HG02763 (cell line): ENCODE results near the gene PRPF19.

ENCODE experiments used
- ATAC-seq: cut with Tn5 transposase; IDR thresholded peaks from one replicate; pipeline ENCODE4 v1.9.1; 2021; ENCODE audit warnings: mild to moderate bottlenecking, moderate library complexity; ENCODE audit not compliant: unreplicated experiment

The PRPF19 gene

DNA sequence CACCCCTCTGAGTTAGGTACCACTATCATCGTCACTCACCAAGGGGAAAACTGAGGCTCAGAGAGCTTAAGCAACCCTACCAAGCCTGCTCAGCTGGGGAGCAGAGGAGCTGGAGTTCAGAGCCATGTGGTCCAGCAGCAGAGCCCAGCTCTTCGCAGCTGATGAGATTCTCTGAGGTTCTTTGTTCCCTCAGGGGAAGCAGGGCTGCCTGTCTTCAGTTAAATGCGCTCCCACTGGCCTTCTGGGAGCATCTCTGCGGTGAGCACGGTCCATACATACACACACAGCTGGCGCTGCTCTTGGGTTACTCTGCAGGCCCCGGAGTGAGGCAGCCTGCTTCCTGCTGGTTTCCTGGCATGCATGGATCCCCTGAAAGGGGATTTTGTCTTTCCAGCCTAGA lies 45.4 kb downstream of the PRPF19 start:
- no peak for ATAC-seq

GRCh38 chr11:60859616-60860250 lies 46.7 kb downstream of the PRPF19 start:
- no peak for ATAC-seq

- no peak for ATAC-seq
Observed at GRCh38 chr11:60858731-60859464, 47.5 kb downstream of the PRPF19 start.

- ATAC-seq: no peak
Observed at GRCh38 chr11:60858236-60858635, 48.1 kb downstream of the PRPF19 start.

DNA sequence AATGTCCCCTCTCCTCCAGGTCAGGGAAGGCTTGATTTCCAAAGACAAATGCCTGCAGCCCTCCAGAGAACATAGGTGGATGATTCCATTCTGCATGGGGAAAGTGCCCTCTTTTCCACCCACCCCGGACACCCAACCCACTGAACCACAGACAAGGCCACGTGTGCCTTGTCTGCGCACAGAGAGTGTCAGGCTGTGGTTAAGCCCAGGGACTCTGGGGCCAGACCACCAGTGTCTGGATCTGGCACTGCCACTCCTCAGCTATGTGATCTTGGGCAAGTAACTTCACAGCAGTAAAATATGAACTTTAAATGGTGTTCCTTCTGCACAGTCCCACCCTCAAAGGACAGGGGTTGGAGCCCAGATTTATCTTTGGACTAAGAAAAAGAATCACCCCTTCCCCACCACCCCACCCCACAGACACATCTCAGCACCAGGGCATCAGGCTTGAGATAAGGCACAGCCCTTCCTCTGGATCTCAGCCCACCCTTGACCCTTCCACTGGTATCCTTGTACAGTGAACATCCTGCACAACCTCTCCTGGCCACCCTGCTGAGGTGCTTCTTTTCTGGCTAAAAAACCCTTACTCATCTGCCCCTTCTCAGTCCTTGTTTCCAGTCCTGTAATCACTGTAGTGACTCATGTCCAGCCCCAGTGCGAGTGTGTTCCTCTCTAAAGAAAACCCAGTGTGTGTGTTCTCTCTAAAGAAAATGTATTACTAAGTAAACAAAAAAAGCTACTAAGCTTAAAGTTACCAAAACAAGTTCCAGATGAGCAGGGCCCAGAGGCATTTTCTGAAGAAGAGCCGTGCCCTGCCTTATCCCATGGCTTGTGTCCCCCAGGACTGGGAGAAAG lies 48.8 kb downstream of the PRPF19 start:
- no peak for ATAC-seq

GRCh38 chr11:60855726-60856633 lies 50.4 kb downstream of the PRPF19 start, which contains the start of gene PTGDR2:
Gene PTGDR2, minus strand, starts transcription at chr11:60855950. Its CDS starts 2,228 bp downstream, at chr11:60853722.
- ATAC-seq: no peak

- ATAC-seq: no peak
Observed at GRCh38 chr11:60854847-60855725, 51.3 kb downstream of the PRPF19 start.

- ATAC-seq: no peak
Observed at GRCh38 chr11:60854140-60854846, 52.1 kb downstream of the PRPF19 start.

- no peak for ATAC-seq
Observed at GRCh38 chr11:60852982-60853950, 53.1 kb downstream of the PRPF19 start.

DNA sequence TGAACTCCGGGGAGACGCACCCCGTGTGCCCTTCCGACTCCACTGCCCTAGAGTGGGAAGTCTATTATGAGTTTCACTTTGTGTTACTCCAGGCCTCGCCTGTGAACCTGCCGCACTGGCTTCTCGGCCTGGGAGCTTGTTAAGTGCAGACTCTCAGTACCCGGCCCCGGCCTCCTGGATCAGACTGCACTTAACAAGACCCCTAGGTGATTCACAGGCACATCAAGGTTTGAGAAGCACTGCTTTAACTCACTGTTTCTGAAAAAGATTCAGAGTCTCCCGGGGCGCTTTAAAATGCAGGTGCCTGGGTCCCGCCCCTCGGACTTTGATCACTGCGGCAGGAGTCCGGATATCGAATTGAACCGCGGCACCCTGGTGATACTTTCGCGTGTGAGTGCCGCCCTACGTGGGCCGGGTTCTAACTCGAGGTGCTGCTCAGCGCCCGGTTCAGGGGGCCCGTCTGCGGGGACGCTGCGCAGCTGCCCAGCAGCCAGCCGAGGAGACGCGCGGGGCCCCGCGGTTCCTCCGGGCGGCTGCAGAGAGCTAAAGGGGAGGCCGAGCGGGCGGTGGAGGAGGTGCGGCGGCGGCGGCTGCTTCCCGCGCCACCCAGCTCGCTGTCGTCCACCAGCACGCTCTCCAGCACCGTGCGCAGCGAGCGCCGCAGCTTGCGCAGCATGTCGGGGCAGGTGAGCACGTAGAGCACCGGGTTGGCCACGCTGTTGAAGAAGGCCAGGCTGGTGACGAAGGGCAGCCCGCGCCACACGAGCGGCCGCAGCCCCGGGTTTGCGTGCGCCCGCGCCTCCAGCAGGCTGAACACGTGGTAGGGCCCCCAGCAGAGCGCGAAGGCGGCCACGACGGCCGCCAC lies 54.0 kb downstream of the PRPF19 start:
- ATAC-seq: no peak

DNA sequence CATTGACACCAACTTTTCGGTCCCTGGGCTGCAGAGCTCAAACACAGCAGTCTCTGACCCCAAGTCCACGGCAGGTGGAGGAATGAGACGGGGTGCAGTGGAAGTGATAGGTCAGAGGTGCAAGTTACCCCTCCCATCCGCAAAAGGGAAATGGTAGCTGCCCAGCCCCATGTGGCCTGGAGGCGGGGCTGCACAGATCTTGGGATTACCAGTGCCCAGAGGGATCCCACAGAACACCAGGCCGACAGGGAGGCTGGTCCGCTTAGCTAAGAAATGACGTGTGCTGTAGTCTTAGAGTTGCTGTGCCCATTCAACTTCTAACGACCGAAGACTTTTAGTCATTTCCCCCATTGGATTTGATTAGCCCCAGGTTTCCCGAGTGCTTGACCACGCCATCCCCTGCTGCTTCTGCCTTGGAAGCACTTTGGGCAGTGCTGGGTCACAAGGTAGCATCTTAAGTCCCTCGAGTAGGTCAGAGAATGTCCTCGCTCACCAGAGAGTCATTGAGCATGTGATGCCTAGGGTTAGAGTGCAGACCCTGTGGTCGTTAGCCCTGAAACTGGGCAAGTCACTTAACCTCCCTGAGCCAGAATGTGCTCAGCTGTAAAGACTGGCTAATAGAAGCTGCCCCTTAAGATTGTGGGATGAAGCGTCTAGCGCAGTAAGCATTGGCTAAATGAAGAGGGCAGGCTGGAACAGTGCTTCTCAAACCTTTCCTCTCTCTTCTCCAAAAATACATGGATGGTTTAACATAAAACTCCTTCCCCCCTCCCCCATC lies 54.9 kb downstream of the PRPF19 start:
- ATAC-seq: no peak

GRCh38 chr11:60849641-60850520 lies 56.5 kb downstream of the PRPF19 start:
- ATAC-seq: no peak

DNA sequence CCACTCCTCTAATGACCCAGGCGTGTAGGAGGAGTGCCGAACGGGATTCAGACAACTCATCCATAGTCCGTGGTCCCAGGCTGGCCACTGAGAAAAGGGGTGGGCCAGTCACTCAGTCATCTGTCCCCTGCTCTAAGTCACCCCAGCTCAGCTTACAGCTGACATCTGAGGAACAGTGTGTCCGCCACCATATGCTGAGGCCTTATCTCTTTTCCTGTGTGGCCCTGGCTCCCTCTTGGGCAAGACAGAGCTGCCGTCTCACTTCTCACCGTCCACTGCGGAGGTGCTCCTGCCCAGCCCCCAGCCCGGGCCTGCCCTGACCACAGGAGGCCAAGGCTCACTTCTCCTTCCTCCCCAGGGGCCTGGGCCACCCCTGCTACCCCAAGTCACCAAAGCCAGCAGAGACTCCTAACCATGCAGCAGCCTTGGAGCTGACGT lies 57.7 kb downstream of the PRPF19 start:
- ATAC-seq: no peak

DNA sequence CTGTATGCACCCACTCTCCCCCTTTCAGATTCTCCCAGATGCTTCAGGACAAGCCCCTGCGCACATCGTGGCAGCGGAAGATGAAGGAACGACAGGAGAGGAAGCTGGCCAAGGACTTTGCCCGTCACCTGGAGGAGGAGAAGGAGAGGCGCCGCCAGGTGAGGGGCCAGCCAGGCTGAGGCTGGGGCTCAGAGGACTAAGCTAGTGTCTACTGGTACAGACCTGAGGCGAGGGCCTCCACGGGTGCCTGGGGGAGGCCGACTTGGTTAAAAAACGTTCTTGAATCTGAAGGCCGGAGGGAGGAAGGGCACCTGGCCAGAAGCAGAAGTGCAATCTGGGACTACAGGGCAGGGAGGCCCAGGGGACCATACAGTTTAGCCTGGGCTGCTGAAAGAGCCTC lies 58.5 kb downstream of the PRPF19 start:
- ATAC-seq: no peak

- ATAC-seq: no peak
Observed at GRCh38 chr11:60847281-60847680, 59.1 kb downstream of the PRPF19 start.
